ENCODE data around the gene GMCL2.
"Not testable (repeated sequence)": the region's sequence is repeated elsewhere in the genome, so short reads cannot be mapped to it uniquely, and the experiment has no call there.

The GMCL2 gene, protein sequence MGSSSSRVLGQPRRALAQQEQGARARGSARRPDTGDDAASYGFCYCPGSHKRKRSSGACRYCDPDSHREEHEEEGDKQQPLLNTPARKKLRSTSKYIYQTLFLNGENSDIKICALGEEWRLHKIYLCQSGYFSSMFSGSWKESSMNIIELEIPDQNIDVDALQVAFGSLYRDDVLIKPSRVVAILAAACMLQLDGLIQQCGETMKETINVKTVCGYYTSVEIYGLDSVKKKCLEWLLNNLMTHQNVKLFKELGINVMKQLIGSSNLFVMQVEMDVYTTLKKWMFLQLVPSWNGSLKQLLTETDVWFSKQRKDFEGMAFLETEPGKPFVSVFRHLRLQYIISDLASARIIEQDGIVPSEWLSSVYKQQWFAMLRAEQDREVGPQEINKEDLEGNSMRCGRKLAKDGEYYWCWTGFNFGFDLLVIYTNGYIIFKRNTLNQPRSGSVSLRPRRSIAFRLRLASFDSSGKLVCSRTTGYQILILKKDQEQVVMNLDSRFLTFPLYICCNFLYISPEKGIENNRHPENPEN

DNA sequence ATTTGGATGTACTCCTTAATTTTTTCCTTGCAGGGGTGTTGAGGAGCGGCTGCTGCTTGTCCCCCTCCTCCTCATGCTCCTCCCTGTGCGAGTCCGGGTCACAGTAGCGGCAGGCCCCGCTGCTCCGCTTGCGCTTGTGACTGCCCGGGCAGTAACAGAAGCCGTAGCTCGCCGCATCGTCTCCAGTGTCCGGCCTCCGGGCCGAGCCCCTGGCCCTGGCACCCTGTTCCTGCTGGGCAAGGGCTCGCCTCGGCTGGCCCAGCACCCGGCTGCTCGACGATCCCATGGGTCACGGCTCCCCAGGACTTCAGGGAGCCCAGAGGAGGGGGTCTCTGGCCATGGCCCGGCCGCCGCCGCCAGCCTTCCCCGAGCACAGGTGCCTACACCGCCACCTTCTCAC is at the start of gene GMCL2:
GMCL2 (minus strand) TSS at position 358 of the 400 bp plus-strand sequence; CDS start at position 286, 72 bp downstream.
- no peak for DNase-seq

DNA sequence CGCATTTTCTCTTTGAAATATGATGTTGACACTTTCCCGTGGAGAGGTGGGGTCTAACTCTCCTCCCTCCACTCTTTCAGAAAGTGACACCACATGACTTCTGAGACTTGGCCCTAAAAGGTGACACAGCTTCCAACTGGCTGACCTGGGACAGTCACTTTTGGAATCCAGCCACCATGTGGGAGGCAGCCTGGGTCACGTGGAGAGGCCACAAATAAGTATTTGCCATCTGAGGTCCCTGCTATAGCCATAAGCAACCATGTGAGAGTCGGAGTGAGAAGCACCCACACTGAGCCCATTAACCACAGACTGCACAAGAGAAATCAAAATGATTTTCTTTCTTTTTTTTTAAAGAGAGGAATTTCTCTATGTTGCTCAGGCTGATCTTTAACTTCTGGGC is 49.5 kb upstream of the GMCL2 start:
- DNase-seq, result no peak

GRCh38 chr5:178236126-178236525 is 49.0 kb upstream of the GMCL2 start:
- DNase-seq, result no peak

GRCh38 chr5:178235588-178235974 is 48.4 kb upstream of the GMCL2 start:
- no peak for DNase-seq

DNA sequence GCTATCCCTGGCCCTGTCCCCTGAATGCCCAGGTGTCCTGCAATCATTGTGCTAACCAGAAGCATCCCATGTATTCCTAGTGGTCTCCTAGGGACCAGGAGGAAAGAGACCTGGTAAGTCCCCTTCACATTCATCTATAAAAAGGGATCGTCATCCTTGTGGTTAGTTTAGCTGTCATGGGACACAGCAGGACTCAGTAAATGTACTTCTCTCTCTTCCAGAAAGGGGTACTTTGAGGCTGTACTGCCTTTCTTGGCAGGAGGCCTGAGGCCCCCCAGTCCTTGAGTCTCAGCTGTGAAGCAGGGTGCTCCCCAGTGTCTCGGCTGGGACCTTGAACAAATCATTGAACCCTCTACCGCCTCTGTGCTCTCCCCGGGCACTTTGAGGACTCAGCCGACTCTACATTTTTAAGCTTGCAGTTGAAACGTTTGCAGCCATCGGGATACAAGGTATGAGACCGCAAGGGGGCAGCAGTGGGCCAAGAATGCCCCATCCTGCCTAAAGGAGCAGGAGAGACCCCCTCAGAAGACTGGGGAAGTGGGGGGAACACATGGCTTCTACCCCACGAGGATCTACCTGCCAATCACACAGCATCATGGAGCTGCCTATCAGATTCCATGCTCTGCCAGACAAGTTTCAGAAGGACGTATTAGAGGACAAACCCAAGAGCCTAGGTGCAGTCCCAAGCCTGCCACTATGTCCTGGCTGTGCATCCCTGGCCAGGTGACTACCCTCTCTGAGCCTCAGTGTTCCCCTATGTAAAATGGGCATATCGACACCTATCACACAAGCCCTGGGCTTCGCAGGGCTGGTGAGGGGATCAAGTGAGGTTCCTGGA is 47.8 kb upstream of the GMCL2 start:
- DNase-seq, result peak; percentile 60

- no peak for DNase-seq
Measured at GRCh38 chr5:178234121-178234749, 47.1 kb upstream of the GMCL2 start.

- DNase-seq, result no peak
Measured at GRCh38 chr5:178232920-178233429, 45.8 kb upstream of the GMCL2 start.

DNA sequence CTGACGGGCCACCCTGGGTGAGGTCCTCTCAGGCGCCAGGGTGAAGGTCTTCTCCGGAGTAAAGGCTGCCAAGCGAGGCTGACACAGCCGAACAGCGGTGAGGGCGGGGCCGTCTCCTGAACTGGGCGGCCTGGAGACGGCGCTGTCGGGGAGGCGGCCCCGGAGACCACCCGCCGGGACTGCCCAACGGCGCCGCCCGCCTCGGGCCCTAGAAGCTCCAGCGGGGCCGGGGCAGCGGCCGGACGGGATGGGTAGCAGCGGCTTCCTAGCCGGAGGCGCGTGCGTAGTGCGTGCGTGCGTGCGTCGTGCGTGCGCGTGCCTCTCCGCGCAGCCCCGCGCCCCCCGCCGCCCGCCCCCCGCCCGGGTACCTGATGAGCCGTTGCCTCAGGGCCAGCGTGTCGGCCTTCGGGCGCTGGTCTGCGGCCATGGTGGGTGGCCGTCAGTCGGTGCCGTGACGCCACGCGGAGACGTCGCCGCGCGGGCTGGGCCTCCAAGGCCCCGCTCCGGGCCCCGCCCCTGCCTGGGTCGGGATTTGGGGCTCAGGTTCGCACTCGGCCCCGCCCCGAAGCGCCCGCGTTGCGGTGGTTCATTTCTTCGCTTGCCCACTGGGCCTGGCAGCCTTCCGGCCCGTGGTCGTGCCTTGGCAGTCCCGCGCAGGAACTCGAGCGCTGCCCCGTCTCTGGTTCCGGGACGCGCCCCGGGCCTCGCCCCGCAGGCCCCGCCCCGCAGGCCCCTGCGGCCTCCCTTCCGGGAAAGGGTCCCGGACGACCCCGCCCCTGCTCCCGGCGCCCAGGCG is 45.2 kb upstream of the GMCL2 start, which contains the start of gene PHYKPL:
PHYKPL (minus strand) TSS at position 679 of the 796 bp plus-strand sequence; CDS start at position 427, 252 bp downstream.
- peak; percentile 74 for DNase-seq

GRCh38 chr5:178231539-178232123 is 44.5 kb upstream of the GMCL2 start:
- no peak for DNase-seq

DNA sequence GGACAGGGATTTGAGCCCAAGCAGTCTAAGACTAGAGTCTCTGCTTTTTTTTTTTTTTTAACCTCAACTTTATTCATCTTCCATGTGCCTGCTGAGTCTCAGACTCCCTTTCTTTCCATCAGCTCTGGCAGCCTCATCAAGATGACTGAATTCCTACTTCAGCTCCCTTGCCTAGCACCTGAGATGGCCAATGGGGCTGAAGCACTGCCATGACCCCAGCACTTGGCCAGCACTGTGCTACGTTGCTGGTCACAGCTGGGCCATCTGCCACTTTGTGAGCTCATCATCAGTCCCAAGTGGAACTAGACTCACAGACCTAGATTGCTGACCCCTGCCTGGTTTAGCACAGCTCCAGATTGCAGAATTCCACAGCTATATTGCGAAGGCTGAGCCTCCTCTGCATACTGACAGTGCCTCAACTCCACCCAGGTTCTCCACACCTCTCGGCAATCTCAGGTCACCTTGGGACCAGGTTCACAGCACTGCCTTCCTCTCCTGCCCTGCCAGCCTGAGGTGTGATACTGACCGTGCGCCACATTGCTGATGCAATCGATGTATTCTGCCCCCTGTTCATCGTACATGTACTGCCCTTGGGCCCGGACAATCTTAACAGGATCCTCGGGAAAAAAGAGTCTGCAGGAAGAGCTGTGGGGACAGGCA is 43.8 kb upstream of the GMCL2 start:
- DNase-seq, result no peak

DNA sequence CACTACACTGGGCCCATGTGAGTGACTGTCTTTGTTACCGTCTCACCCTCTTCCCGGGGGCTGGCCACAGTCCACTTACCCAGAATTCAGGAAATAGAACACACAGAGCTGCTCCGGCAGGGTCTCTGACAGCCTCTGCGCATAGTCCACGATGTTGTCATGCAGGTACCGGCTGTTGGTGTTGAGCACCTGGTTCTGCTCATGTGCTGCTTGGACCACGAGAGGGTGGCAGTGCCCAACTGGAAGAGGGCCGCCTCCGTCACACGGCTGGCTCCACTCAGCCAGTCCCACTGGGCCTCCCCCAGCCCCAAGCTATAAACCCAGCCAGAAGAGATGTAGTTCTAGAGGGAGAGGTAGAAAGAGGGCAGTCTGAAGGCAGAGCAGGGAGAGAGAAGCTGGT is 42.7 kb upstream of the GMCL2 start:
- DNase-seq, result no peak

DNA sequence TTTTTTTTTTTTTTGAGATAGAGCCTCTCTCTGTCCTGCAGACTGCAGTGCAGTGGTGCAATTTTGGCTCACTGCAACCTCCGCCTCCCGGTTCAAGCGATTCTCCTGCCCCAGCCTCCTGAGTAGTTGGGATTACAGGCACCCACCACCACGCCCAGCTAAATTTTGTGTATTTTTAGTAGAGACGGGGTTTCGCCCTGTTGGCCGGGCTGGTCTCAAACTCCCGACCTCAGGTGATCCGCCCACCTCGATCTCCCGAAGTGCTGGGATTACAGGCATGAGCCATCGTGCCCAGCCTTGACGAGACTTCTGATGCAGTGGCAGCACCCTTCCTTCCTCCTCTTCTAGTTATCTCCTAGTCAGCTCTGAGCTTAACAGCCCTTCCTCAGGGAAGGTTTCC is 41.9 kb upstream of the GMCL2 start:
- DNase-seq, result not testable (repeated sequence)

DNA sequence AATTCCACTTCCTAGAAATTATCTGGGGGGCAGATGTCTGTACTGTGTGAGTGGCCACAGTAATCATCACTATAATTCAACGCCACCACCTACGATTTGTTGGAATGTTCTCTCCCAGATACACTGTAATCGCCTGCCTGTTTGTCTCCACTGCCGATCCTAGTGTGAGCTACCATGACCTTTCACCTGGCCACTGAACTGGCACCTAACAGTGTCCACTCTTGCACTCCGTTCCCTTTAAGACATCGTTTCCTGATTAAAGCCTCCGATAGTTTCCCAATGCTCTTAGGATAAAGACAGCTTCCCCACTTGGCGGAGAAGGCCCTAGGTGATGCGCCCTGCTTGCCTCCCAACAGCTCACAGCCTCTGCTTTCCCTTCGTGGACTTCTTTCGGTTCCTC is 41.4 kb upstream of the GMCL2 start:
- DNase-seq, result no peak

DNA sequence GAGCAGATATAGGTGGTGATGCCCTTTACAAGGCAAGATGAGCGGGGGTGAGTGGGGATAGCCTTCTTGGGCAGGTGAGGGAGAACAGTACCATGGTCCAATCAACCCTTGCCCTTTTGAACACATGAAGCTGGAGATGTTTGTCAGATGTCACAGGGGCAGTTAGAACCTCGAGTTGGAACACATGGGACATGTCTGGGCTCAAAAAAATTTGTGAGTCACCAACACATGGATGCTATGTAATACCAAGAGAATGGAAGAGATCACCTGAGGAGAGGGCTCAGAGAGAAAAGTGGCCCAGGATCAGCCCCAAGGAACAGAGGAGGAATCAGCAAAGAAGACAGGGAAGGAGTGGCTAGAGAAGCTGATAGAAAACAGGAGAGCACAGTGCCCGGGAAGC is 40.8 kb upstream of the GMCL2 start:
- no peak for DNase-seq

GRCh38 chr5:178227138-178227659 is 40.0 kb upstream of the GMCL2 start:
- no peak for DNase-seq

GRCh38 chr5:178225174-178225573 is 38.0 kb upstream of the GMCL2 start:
- no peak for DNase-seq

GRCh38 chr5:178224403-178224802 is 37.2 kb upstream of the GMCL2 start:
- no peak for DNase-seq

- DNase-seq, result no peak
Measured at GRCh38 chr5:178223828-178224335, 36.7 kb upstream of the GMCL2 start.

DNA sequence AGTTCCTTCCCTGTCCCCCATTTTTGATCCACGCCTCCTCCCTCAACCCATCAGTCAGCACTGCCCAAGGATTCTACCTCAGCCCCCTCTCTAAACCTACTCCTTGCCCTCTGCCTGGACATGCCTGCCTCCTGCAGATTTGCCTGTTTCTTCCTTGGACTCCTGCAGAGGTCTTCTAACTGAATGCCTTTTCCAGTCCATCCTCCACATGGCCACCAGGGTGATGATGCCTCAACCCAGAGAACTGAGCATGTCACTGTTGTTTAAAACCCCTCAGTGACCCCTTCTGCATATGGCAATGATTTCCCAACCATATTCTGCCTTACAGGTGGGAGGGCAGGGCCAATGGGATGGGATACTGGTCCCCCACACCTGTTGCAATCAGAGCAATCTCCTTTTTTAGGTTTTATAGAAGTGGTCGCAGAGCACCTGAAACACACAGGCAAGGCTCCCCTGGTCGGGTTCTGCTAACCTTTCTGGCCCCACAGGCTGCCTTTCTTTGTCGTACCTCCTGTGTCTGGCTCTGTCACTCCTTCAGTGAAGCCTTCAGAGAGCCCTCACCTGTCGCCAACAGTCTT is 36.1 kb upstream of the GMCL2 start:
- no peak for DNase-seq

DNA sequence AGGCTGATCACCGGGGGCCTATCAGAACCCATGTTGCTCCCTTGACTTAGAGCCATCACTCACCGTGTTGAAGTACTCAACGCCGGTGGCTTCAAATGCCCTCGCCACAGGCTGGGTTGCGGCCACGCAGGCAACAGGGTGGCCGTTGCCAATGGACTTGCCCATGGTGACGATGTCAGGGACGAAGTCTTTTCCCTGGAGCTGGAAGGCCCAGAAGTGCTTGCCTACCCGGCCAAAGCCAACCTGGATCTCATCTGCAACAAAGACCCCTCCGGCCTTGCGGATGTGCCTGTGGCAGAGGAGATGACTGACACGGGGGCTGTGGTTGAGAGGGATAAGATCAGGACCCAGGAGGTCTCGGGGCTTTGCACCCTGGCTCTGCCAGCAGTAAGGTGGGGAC is 35.1 kb upstream of the GMCL2 start:
- DNase-seq, result no peak

Data from fibroblast of skin of right biceps (primary cell).